ENCODE measurements around the gene GABRQ.

The GABRQ gene

DNA sequence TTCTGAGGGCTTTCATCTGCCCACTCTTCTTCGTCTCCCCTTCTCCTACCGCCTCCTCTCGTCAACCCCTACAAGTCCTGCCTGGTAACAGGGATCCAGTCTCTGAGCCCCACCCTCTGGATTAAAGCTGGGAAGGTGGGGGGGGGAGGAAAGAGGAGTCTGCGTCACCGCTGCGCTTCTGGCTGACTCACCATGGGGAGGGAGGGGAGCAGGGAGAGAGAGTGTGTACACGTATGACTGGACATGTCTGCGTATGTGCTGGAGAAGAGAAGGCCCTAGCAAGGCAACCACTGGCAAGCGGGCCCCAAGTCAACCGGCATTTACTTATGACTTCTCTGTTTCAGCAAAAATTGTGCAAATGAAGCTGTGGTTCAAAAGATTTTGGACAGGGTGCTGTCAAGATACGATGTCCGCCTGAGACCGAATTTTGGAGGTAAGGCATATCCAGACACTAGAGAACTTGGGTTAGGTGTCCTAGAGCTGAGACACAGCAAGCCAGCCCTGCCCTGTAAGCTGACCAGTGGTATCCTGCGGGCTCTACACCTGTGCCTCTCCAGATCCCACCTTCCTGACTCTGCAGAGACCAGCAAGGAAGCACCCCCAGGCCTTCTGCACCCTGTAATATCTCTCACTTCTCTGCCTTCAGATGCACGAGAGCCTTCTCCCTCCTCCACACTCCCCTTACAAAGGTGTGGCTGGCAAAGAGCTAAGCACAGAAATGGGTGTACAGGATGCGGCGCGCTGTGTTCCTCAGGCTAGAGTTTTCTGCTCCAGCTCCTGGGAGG is 2.5 kb downstream of the GABRQ start:
- TF ChIP-seq FOXA1 (IDR thresholded peaks at IDR 0.05) (no peak), FOXM1 (IDR thresholded peaks at IDR 0.05; ENCODE audit: borderline replicate concordance) (no peak), L3MBTL2 (conservative IDR thresholded peaks at IDR 0.05) (no peak), NFRKB (IDR thresholded peaks at IDR 0.05) (no peak), SUZ12 (IDR thresholded peaks at IDR 0.05) (no peak), ZNF384 (IDR thresholded peaks at IDR 0.05) (no peak), CTBP1 (IDR thresholded peaks at IDR 0.05; ENCODE audit: borderline replicate concordance) (no peak), LEF1 (IDR thresholded peaks at IDR 0.05; ENCODE audit: borderline replicate concordance) (no peak), ARNT (IDR thresholded peaks at IDR 0.05) (no peak), FOXK2 (IDR thresholded peaks at IDR 0.05) (no peak), BHLHE40 (IDR thresholded peaks at IDR 0.05; ENCODE audit: borderline replicate concordance) (no peak), ELF4 (IDR thresholded peaks at IDR 0.05) (no peak), HDGF (IDR thresholded peaks at IDR 0.05; ENCODE audit: borderline replicate concordance) (no peak), SP1 (IDR thresholded peaks at IDR 0.05) (no peak), TARDBP (IDR thresholded peaks at IDR 0.05) (no peak)
- TF ChIP-seq, protein P1, sequence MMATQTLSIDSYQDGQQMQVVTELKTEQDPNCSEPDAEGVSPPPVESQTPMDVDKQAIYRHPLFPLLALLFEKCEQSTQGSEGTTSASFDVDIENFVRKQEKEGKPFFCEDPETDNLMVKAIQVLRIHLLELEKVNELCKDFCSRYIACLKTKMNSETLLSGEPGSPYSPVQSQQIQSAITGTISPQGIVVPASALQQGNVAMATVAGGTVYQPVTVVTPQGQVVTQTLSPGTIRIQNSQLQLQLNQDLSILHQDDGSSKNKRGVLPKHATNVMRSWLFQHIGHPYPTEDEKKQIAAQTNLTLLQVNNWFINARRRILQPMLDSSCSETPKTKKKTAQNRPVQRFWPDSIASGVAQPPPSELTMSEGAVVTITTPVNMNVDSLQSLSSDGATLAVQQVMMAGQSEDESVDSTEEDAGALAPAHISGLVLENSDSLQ (IDR thresholded peaks at IDR 0.05) = no peak
- DNase-seq (ENCODE audit: extremely low spot score) = no peak
- CTCF ChIA-PET = interaction anchor here (0.6 to 3.9 kb wide), 2 partner anchors 181 to 188 kb away, joined by 3 to 17 read pairs; no protein-coding TSS in a partner anchor
- POLR2A ChIA-PET = no interaction called here

GRCh38 chrX:152641256-152641875 is 3.7 kb downstream of the GABRQ start:
- POLR2A ChIA-PET = no interaction called here
- no peak for DNase-seq (ENCODE audit: extremely low spot score)
- TF ChIP-seq ZNF384 (IDR thresholded peaks at IDR 0.05) = no peak
- no peak for TF ChIP-seq FOXA1 (IDR thresholded peaks at IDR 0.05)
- TF ChIP-seq NFRKB (IDR thresholded peaks at IDR 0.05) = no peak
- TF ChIP-seq TARDBP (IDR thresholded peaks at IDR 0.05) = no peak
- no peak for TF ChIP-seq SUZ12 (IDR thresholded peaks at IDR 0.05)
- CTCF ChIA-PET = interaction anchor here (3.9 kb wide), 1 partner anchor 180 kb away, joined by 17 read pairs; no protein-coding TSS in a partner anchor

DNA sequence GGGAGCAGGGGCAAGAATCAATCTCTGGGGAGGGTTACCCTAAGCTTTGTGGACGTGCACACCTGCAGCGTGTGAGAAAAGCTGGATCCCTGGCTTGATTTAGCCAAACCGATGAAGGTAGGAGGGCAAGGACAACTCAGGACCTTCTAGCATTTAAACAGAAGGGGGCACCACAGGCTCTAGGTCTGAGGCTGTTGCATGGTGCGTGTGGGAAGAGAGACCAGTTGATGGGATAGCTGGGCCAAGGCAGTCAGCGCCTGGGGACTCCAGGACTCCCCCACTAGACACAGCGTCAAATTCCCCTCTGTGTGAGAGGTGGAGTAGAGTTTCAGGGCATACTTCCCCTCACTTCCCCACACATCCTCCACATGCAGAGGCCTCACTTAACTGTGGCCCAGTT is 4.3 kb downstream of the GABRQ start:
- peak; percentile 44 for DNase-seq (ENCODE audit: extremely low spot score)
- POLR2A ChIA-PET = no interaction called here
- no peak for TF ChIP-seq TARDBP (IDR thresholded peaks at IDR 0.05)
- CTCF ChIA-PET = interaction anchor here (1.0 to 3.9 kb wide), 2 partner anchors 11 to 180 kb away, joined by 3 to 17 read pairs; no protein-coding TSS in a partner anchor

- POLR2A ChIA-PET = no interaction called here
- TF ChIP-seq LEF1 (IDR thresholded peaks at IDR 0.05; ENCODE audit: borderline replicate concordance) = no peak
- no peak for TF ChIP-seq L3MBTL2 (conservative IDR thresholded peaks at IDR 0.05)
- TF ChIP-seq FOXM1 (IDR thresholded peaks at IDR 0.05; ENCODE audit: borderline replicate concordance) = no peak
- TF ChIP-seq SP1 (IDR thresholded peaks at IDR 0.05) = no peak
- no peak for TF ChIP-seq TARDBP (IDR thresholded peaks at IDR 0.05)
- TF ChIP-seq, protein P1 (IDR thresholded peaks at IDR 0.05) = no peak
- TF ChIP-seq HDGF (IDR thresholded peaks at IDR 0.05; ENCODE audit: borderline replicate concordance) = no peak
- TF ChIP-seq BHLHE40 (IDR thresholded peaks at IDR 0.05; ENCODE audit: borderline replicate concordance) = no peak
- TF ChIP-seq ARNT (IDR thresholded peaks at IDR 0.05) = no peak
- TF ChIP-seq ZNF384 (IDR thresholded peaks at IDR 0.05) = no peak
- no peak for TF ChIP-seq NFRKB (IDR thresholded peaks at IDR 0.05)
- no peak for TF ChIP-seq FOXA1 (IDR thresholded peaks at IDR 0.05)
- no peak for TF ChIP-seq ELF4 (IDR thresholded peaks at IDR 0.05)
- CTCF ChIA-PET = interaction anchor here (1.0 to 3.9 kb wide), 2 partner anchors 12 to 179 kb away, joined by 3 to 17 read pairs; no protein-coding TSS in a partner anchor
- DNase-seq (ENCODE audit: extremely low spot score) = no peak
Observed at GRCh38 chrX:152642931-152643564, 5.4 kb downstream of the GABRQ start.

DNA sequence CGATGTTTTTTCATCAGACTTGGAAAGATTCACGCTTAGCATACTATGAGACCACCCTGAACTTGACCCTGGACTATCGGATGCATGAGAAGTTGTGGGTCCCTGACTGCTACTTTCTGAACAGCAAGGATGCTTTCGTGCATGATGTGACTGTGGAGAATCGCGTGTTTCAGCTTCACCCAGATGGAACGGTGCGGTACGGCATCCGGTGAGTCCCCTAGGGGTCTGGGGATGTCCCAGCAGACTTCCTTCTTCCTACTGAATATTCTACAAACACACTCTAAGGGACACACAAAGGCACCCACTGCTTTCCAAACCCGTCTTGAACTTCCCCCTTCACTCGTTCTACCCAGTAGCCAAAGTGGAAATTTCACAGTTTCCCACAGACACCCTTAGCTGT is 9.3 kb downstream of the GABRQ start:
- TF ChIP-seq CTBP1 (IDR thresholded peaks at IDR 0.05; ENCODE audit: borderline replicate concordance) (no peak), FOXK2 (IDR thresholded peaks at IDR 0.05) (no peak), L3MBTL2 (conservative IDR thresholded peaks at IDR 0.05) (no peak), ELF4 (IDR thresholded peaks at IDR 0.05) (no peak), HDGF (IDR thresholded peaks at IDR 0.05; ENCODE audit: borderline replicate concordance) (no peak), SUZ12 (IDR thresholded peaks at IDR 0.05) (no peak)
- TF ChIP-seq, protein P1 (IDR thresholded peaks at IDR 0.05) = no peak
- DNase-seq (ENCODE audit: extremely low spot score) = no peak
- CTCF ChIA-PET = no interaction called here
- POLR2A ChIA-PET = no interaction called here

DNA sequence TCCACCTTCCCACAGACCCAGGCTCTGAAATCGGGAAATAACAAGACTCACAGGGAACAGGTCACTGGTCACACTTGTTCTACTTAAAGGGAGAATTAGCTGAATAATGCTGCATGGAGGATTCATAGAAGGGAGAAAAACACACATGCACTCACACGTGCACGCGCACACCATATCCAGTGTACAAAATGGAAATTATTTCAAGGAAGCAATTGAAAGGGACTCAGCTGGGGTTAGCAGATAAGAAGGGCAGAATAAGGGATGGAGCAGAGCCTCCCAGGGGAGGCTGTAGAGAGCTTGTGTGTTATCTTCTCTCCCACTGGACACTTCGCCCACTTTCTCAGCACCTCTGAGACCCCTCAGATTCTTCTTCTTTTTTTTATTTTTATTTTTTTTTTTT is 10.3 kb downstream of the GABRQ start:
- DNase-seq (ENCODE audit: extremely low spot score) = no peak
- TF ChIP-seq CTBP1 (IDR thresholded peaks at IDR 0.05; ENCODE audit: borderline replicate concordance) (no peak), ZNF384 (IDR thresholded peaks at IDR 0.05) (no peak), SP1 (IDR thresholded peaks at IDR 0.05) (no peak), BHLHE40 (IDR thresholded peaks at IDR 0.05; ENCODE audit: borderline replicate concordance) (no peak), TARDBP (IDR thresholded peaks at IDR 0.05) (no peak), FOXA1 (IDR thresholded peaks at IDR 0.05) (no peak), ARNT (IDR thresholded peaks at IDR 0.05) (no peak), ELF4 (IDR thresholded peaks at IDR 0.05) (no peak), SUZ12 (IDR thresholded peaks at IDR 0.05) (no peak), L3MBTL2 (conservative IDR thresholded peaks at IDR 0.05) (no peak), HDGF (IDR thresholded peaks at IDR 0.05; ENCODE audit: borderline replicate concordance) (no peak), FOXM1 (IDR thresholded peaks at IDR 0.05; ENCODE audit: borderline replicate concordance) (no peak), FOXK2 (IDR thresholded peaks at IDR 0.05) (no peak), LEF1 (IDR thresholded peaks at IDR 0.05; ENCODE audit: borderline replicate concordance) (no peak), NFRKB (IDR thresholded peaks at IDR 0.05) (no peak)
- TF ChIP-seq, protein P1 (IDR thresholded peaks at IDR 0.05) = no peak
- ChIA-PET CTCF (no interaction called here), POLR2A (no interaction called here)
